ENCODE measurements around the gene VAV2.

DNA sequence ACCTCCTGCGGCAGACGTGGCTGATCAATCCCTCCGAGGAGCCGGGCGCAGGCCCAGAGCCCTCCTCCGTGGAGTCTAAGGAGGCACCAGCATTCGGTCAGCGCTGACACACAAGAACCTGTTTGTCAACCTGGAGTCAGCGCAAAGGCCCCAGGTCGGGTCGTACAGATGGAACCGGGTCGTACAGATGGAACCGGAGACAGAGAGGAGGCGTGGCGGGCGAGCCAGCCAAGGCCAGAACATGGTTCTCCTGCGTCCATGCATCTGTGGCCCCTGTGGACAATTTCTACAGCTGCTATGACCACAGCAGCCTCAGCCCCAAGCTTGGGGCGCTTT is 128.9 kb downstream of the VAV2 start:
- TF ChIP-seq EGR1 (IDR thresholded peaks at IDR 0.05) (no peak), TEAD4 (IDR thresholded peaks at IDR 0.05) (no peak), RAD21 (IDR thresholded peaks at IDR 0.05; ENCODE audit: low read depth) (no peak), TAF1 (IDR thresholded peaks at IDR 0.05; ENCODE audit: low read depth) (no peak), EP300 (IDR thresholded peaks at IDR 0.05; ENCODE audit: borderline replicate concordance) (no peak), CEBPB (IDR thresholded peaks at IDR 0.05) (no peak), TCF12 (IDR thresholded peaks at IDR 0.05; ENCODE audit: low read depth) (no peak), NFIC (IDR thresholded peaks at IDR 0.05) (no peak), YY1 (IDR thresholded peaks at IDR 0.05; ENCODE audit: low read depth) (no peak), FOXM1 (IDR thresholded peaks at IDR 0.05; ENCODE audit: borderline replicate concordance, low read depth) (no peak), CREB1 (IDR thresholded peaks at IDR 0.05; ENCODE audit: low read depth) (no peak)
- TF ChIP-seq, protein P1, sequence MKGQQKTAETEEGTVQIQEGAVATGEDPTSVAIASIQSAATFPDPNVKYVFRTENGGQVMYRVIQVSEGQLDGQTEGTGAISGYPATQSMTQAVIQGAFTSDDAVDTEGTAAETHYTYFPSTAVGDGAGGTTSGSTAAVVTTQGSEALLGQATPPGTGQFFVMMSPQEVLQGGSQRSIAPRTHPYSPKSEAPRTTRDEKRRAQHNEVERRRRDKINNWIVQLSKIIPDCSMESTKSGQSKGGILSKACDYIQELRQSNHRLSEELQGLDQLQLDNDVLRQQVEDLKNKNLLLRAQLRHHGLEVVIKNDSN (IDR thresholded peaks at IDR 0.05), result no peak
- TF ChIP-seq, protein P2, sequence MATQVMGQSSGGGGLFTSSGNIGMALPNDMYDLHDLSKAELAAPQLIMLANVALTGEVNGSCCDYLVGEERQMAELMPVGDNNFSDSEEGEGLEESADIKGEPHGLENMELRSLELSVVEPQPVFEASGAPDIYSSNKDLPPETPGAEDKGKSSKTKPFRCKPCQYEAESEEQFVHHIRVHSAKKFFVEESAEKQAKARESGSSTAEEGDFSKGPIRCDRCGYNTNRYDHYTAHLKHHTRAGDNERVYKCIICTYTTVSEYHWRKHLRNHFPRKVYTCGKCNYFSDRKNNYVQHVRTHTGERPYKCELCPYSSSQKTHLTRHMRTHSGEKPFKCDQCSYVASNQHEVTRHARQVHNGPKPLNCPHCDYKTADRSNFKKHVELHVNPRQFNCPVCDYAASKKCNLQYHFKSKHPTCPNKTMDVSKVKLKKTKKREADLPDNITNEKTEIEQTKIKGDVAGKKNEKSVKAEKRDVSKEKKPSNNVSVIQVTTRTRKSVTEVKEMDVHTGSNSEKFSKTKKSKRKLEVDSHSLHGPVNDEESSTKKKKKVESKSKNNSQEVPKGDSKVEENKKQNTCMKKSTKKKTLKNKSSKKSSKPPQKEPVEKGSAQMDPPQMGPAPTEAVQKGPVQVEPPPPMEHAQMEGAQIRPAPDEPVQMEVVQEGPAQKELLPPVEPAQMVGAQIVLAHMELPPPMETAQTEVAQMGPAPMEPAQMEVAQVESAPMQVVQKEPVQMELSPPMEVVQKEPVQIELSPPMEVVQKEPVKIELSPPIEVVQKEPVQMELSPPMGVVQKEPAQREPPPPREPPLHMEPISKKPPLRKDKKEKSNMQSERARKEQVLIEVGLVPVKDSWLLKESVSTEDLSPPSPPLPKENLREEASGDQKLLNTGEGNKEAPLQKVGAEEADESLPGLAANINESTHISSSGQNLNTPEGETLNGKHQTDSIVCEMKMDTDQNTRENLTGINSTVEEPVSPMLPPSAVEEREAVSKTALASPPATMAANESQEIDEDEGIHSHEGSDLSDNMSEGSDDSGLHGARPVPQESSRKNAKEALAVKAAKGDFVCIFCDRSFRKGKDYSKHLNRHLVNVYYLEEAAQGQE (IDR thresholded peaks at IDR 0.05; ENCODE audit: low read depth), result no peak
- TF ChIP-seq, protein P3, sequence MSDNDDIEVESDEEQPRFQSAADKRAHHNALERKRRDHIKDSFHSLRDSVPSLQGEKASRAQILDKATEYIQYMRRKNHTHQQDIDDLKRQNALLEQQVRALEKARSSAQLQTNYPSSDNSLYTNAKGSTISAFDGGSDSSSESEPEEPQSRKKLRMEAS (IDR thresholded peaks at IDR 0.05), result no peak
